ENCODE data around the gene MED15. TPM values are rescaled to one million over a fixed set of nuclear protein-coding genes. Genes with fewer than 3 reads are reported as not detected.

MED15 gene
- total RNA-seq, 1 donor, result 44.2 TPM

DNA sequence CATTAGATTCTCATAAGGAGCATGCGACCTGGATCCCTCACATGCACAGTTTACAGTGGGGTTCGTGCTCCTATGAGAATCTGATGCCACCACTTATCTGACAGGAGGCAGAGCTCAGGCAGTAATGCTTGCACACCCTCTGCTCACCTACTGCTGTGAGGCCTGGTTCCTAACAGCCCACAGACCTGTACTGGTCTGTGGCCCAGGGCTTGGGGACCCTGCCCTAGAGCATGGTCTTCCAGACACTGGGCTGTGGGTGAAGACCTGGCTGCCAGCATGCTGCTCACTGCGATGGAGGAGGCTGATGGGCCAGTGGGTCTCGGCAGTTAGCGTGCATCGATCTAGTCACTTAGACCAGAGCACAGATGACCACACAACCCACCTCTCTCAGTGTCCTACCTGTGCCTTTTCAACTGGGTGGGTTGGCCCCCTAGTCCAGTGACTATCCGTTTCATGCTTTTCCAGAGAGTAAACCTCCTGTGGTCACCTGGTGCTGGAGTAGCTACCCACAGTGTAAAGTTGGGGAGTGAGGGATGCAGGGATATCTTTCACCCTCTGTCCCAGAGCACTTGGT lies 21.1 kb downstream of the MED15 start:
- DNase-seq (ENCODE audit: low read depth), result no peak
- H3K4me3 ChIP-seq (ENCODE audit: low read depth, low read length), result no peak overlapping the region
- TF ChIP-seq CTCF (IDR thresholded peaks at IDR 0.05; ENCODE audit: insufficient read depth, low read length), result no peak

GRCh38 chr22:20530368-20531153 lies 23.2 kb downstream of the MED15 start:
- H3K4me3 ChIP-seq (ENCODE audit: low read depth, low read length), result no peak overlapping the region
- no peak for TF ChIP-seq CTCF (IDR thresholded peaks at IDR 0.05; ENCODE audit: insufficient read depth, low read length)
- DNase-seq (ENCODE audit: low read depth), result peak; percentile 51

GRCh38 chr22:20531154-20531403 lies 23.7 kb downstream of the MED15 start:
- no peak overlapping the region for H3K4me3 ChIP-seq (ENCODE audit: low read depth, low read length)
- no peak for DNase-seq (ENCODE audit: low read depth)
- no peak for TF ChIP-seq CTCF (IDR thresholded peaks at IDR 0.05; ENCODE audit: insufficient read depth, low read length)

- no peak overlapping the region for H3K4me3 ChIP-seq (ENCODE audit: low read depth, low read length)
- no peak for TF ChIP-seq CTCF (IDR thresholded peaks at IDR 0.05; ENCODE audit: insufficient read depth, low read length)
- peak; percentile 87 for DNase-seq (ENCODE audit: low read depth)
These were observed 24.2 kb downstream of the MED15 start for GRCh38 chr22:20531404-20532201.

- no peak for TF ChIP-seq CTCF (IDR thresholded peaks at IDR 0.05; ENCODE audit: insufficient read depth, low read length)
- no peak for DNase-seq (ENCODE audit: low read depth)
- H3K4me3 ChIP-seq (ENCODE audit: low read depth, low read length), result no peak overlapping the region
These were observed 25.0 kb downstream of the MED15 start for GRCh38 chr22:20532256-20532993.

DNA sequence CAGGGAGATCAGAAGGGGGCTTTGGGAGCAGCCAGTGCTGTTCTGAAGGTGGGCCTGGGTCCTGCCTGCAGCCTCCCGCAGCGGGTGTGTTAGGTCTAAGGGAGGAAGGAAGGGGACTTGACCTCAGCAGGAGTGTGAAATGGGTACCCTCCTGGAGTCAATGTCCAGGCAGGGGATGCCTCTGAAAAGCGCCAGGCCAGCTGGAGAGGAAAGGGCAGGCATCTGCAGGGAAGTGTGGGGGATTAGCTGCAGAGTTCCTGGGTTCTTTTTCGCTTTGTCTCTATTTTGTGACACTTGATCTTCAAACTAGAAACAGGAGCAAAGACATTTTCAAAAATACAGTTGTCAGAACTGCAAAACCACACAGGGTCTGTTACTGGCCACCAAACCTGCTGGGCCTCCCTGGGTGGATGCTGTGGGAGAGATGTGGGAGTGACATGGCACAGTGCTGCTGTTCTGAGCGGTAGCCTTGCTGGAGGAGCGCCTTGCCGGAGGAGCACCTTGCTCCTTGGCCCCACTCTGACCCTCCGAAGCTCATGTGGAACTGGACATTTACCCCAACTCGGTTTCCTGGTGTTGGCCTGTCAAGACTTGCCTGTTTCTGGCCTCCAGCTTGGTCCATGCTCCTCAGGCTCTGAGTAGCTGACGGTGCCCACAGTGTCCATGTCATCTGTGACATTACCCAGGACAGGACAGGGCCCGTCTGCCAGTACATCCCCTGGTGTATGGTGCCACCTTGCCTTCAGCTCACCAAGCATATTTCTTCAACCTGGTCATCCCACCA lies 25.9 kb downstream of the MED15 start:
- no peak overlapping the region for H3K4me3 ChIP-seq (ENCODE audit: low read depth, low read length)
- no peak for DNase-seq (ENCODE audit: low read depth)
- no peak for TF ChIP-seq CTCF (IDR thresholded peaks at IDR 0.05; ENCODE audit: insufficient read depth, low read length)

All from fibroblast of the aortic adventitia (primary cell).